Measurements from ENCODE around the gene FHIP2A.

FHIP2A gene

GRCh38 chr10:114800361-114800760, 21.2 kb upstream of the FHIP2A start:
- DNase-seq (ENCODE audit: low spot score) = no peak
- no peak for TF ChIP-seq CTCF (IDR thresholded peaks at IDR 0.05; ENCODE audit: borderline replicate concordance, control extremely low read depth, extremely low read depth, insufficient read depth, missing control alignments)
- in situ Hi-C loops (cut with MboI; ENCODE audit: low sequenced_read_pairs, unreplicated experiment) = no loop called here

GRCh38 chr10:114801411-114801813, 20.2 kb upstream of the FHIP2A start:
- TF ChIP-seq CTCF (IDR thresholded peaks at IDR 0.05; ENCODE audit: borderline replicate concordance, control extremely low read depth, extremely low read depth, insufficient read depth, missing control alignments) = no peak

GRCh38 chr10:114802177-114802576, 19.4 kb upstream of the FHIP2A start:
- no peak for TF ChIP-seq CTCF (IDR thresholded peaks at IDR 0.05; ENCODE audit: borderline replicate concordance, control extremely low read depth, extremely low read depth, insufficient read depth, missing control alignments)
- in situ Hi-C loops (cut with MboI; ENCODE audit: low sequenced_read_pairs, unreplicated experiment) = no loop called here
- no peak for DNase-seq (ENCODE audit: low spot score)

More at GRCh38 chr10:114801411-114801813, 20.2 kb upstream of the FHIP2A start:
- no peak for DNase-seq (ENCODE audit: low spot score)
- in situ Hi-C loops (cut with MboI; ENCODE audit: low sequenced_read_pairs, unreplicated experiment) = no loop called here

- TF ChIP-seq CTCF (IDR thresholded peaks at IDR 0.05; ENCODE audit: borderline replicate concordance, control extremely low read depth, extremely low read depth, insufficient read depth, missing control alignments) = no peak
- in situ Hi-C loops (cut with MboI; ENCODE audit: low sequenced_read_pairs, unreplicated experiment) = no loop called here
- DNase-seq (ENCODE audit: low spot score) = no peak
Observed at GRCh38 chr10:114806562-114807391, 14.8 kb upstream of the FHIP2A start.

- no peak for DNase-seq (ENCODE audit: low spot score)
- TF ChIP-seq CTCF (IDR thresholded peaks at IDR 0.05; ENCODE audit: borderline replicate concordance, control extremely low read depth, extremely low read depth, insufficient read depth, missing control alignments) = no peak
- in situ Hi-C loops (cut with MboI; ENCODE audit: low sequenced_read_pairs, unreplicated experiment) = no loop called here
Observed at GRCh38 chr10:114808982-114809381, 12.6 kb upstream of the FHIP2A start.

- no peak for TF ChIP-seq CTCF (IDR thresholded peaks at IDR 0.05; ENCODE audit: borderline replicate concordance, control extremely low read depth, extremely low read depth, insufficient read depth, missing control alignments)
- DNase-seq (ENCODE audit: low spot score) = peak; percentile 83
- in situ Hi-C loops (cut with MboI; ENCODE audit: low sequenced_read_pairs, unreplicated experiment) = no loop called here
Observed at GRCh38 chr10:114810926-114811325, 10.7 kb upstream of the FHIP2A start.
